Karpas-422 (cell line): ENCODE data around the gene ERVV-1. TPM values are rescaled to one million over a fixed set of nuclear protein-coding genes. Genes with fewer than 3 reads are reported as not detected.

Experiments
- DNase-seq: peaks from one replicate; pipeline ENCODE4 v3.0.0-alpha.2; 2015
- H2AFZ ChIP-seq: fragments of 200-600 bp; sonication (generic); 2 replicates; pipeline ENCODE4 v1.6.1; 2014; ENCODE audit warnings: antibody characterized with exemption, low read length, mixed read lengths
- H3K27ac ChIP-seq: fragments of 200-600 bp; sonication (generic); 2 replicates; pipeline ENCODE4 v1.5.1; 2014; ENCODE audit warnings: mild to moderate bottlenecking, low read length, moderate library complexity
- H3K27me3 ChIP-seq: fragments of 200-600 bp; sonication (generic); 2 replicates; pipeline ENCODE4 v1.6.1; 2014; ENCODE audit warnings: low read length, mixed read lengths
- H3K36me3 ChIP-seq: fragments of 200-600 bp; sonication (generic); 2 replicates; pipeline ENCODE4 v1.6.1; 2014; ENCODE audit warnings: low read length, mixed read lengths; ENCODE audit not compliant: insufficient read depth
- H3K4me1 ChIP-seq: fragments of 200-600 bp; sonication (generic); 2 replicates; pipeline ENCODE4 v1.6.1; 2014; ENCODE audit warnings: mild to moderate bottlenecking, low read length, mixed read lengths
- H3K4me2 ChIP-seq: fragments of 200-600 bp; sonication (generic); 2 replicates; pipeline ENCODE4 v1.6.1; 2014; ENCODE audit warnings: low read length, low read depth, mild to moderate bottlenecking; ENCODE audit not compliant: poor library complexity, severe bottlenecking
- H3K4me3 ChIP-seq: fragments of 200-600 bp; sonication (generic); 2 replicates; pipeline ENCODE4 v1.5.1; 2014; ENCODE audit warnings: mild to moderate bottlenecking, antibody characterized with exemption, low read length, mixed read lengths
- H3K79me2 ChIP-seq: fragments of 200-600 bp; sonication (generic); 2 replicates; pipeline ENCODE4 v1.6.1; 2014; ENCODE audit warnings: mild to moderate bottlenecking, low read length, mixed read lengths
- H3K9ac ChIP-seq: fragments of 200-600 bp; sonication (generic); 2 replicates; pipeline ENCODE4 v1.6.0; 2014; ENCODE audit warnings: low read length
- H3K9me2 ChIP-seq: fragments of 200-600 bp; sonication (generic), shearing (Covaris generic); replicated peaks from 2 replicates; pipeline ENCODE4 v1.6.0; 2014; ENCODE audit warnings: mild to moderate bottlenecking, low read length, moderate library complexity; ENCODE audit not compliant: insufficient read depth
- H3K9me3 ChIP-seq: fragments of 300-700, 200-600 bp; sonication (generic); 2 replicates; pipeline ENCODE4 v1.6.1; 2014; ENCODE audit warnings: low read length, mixed read lengths
- H4K20me1 ChIP-seq: fragments of 200-600 bp; sonication (generic); 2 replicates; pipeline ENCODE4 v1.6.1; 2014; ENCODE audit warnings: mild to moderate bottlenecking, antibody characterized with exemption, low read length, low read depth; ENCODE audit not compliant: insufficient read depth
- total RNA-seq: library from RNA; depleted of rRNA; stranded (reverse); fragments of >200 nt; shearing (Covaris generic); gene quantifications from 2 replicates; pipeline ENCODE4 v1.2.3, GENCODE V29; 2014; ENCODE audit warnings: low replicate concordance

Gene ERVV-1
- total RNA-seq, 1 experiment from 2014 or later: 0.52 TPM

DNA sequence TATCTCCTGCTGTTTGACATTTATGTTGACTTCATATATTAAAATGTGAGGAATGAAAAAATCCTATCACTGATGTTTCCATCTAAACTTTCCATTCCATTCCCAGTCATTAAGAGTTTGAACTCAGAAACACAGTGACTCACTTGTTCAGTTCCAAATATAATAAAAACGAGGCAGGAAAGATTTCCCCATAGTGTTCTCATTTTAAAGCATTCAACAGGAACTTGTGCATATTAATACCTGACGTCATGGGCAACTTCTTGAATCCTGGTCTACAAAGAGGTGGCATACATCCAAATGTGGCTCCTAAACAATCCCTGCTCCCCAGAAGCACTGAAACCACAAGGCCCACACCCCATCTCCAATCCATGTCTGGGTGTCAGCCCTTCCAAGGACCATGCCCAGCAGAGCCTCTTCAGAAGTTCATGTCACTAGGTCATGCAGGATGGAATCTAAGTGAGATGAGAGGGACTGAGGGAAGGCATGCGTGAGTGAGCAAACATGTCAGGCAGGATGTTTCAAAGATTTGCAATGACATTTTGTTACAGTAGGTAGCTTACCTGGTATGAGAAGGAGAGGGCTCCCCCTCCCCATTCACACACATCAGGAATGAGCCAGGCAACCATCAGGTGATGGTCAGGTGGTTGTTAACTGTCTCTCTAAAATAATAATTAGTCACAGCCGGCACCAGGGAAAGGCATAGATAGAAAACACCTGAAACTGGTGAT, 21.4 kb downstream of the ERVV-1 start:
- Histone ChIP-seq H3K4me2 (no peak overlapping the region), H3K9ac (no peak overlapping the region), H3K9me3 (no peaks in the 10 kb centered on the region), H3K9me2 (no peaks in the 10 kb centered on the region), H4K20me1 (no peaks in the 10 kb centered on the region), H3K27ac (no peak overlapping the region), H3K27me3 (peaks cover 5% of the 10 kb centered on the region; the same call in 1 of the 2 replicates), H3K4me1 (no peaks in the 10 kb centered on the region), H3K36me3 (no peaks in the 10 kb centered on the region), H3K4me3 (no peak overlapping the region), H2AFZ (no peak overlapping the region), H3K79me2 (no peaks in the 10 kb centered on the region)
- DNase-seq: no peak

DNA sequence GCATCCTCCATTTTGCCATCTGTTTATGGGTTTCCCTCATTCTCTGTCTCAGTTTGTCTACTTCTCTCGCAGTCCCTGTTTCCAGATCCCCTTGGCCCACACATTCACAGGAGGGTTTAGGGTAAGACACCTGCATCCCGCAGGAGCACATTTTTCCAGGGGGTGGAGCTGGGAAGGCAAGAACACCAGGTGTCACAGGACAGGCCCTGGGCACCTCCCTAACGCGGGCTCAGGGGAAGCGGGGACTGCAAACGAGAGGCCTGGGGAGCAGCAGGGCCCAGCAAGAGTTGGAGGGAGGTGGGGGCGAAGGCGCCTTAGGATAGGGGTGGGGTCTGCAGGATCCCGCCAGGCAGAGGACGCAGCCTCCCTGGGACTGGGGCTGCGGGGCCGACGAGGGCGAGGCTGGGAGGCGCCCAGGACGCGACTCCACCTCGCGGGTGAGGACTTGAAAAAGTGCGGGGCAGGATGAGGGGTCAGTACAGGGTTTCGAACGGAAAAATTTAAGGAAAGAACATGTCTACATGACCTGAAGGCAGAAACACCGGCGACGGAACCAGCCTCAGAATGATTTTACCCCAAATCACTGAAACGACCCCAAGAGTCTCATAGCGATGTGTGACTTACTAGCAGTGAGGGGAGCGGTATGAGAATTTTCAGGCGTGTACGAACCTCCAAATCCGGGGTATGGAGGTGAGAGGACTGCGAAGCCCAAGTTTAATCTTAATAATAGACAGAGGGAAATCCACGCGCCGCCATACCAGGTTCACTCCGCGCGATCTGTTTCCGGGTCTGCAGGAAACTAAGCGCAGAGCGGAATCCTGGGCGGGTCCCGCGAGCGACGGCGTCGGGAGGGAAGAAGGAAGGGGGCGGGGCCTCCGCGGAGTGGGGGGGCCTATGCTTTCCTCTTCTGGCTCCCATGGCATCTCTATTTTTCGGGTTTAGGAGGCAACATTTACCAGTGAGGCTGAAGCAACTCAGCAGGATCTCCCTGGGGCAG, 23.7 kb downstream of the ERVV-1 start:
- Histone ChIP-seq H3K27me3 (peaks cover 5% of the 10 kb centered on the region; the same call in 1 of the 2 replicates), H3K27ac (no peak overlapping the region), H3K79me2 (no peaks in the 10 kb centered on the region), H3K9ac (no peak overlapping the region), H3K9me3 (no peaks in the 10 kb centered on the region), H3K36me3 (no peaks in the 10 kb centered on the region), H3K4me2 (no peak overlapping the region), H3K4me1 (no peaks in the 10 kb centered on the region), H2AFZ (no peak overlapping the region), H3K4me3 (no peak overlapping the region), H4K20me1 (no peaks in the 10 kb centered on the region), H3K9me2 (no peaks in the 10 kb centered on the region)
- no peak for DNase-seq

DNA sequence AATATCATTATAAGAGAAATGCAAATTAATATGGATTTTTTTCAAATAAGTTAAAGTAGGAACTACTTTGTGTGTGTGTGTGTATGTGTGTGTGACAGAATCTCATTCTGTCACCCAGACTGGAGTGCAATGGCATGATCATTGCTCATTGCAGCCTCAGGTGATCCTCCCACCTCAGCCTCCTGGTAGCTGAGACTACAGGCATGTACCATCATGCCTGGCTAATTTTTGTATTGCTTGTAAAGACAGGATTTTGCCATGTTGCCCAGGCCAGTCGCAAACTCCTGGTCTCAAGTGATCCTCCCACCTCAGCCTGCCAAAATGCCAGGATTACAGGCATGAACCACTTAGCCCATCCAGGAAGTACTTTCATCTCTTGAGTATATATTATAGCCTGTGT, 27.6 kb downstream of the ERVV-1 start:
- no peak overlapping the region for H3K27ac ChIP-seq
- DNase-seq: no peak
- H3K4me1 ChIP-seq: no peaks in the 10 kb centered on the region
- no peaks in the 10 kb centered on the region for H3K27me3 ChIP-seq
- no peak overlapping the region for H3K4me2 ChIP-seq
- H3K79me2 ChIP-seq: no peaks in the 10 kb centered on the region
- H3K4me3 ChIP-seq: no peak overlapping the region
- H3K36me3 ChIP-seq: no peaks in the 10 kb centered on the region
- H3K9me3 ChIP-seq: no peaks in the 10 kb centered on the region
- H3K9ac ChIP-seq: no peak overlapping the region
- H4K20me1 ChIP-seq: no peaks in the 10 kb centered on the region
- H3K9me2 ChIP-seq: no peaks in the 10 kb centered on the region
- H2AFZ ChIP-seq: no peak overlapping the region

DNA sequence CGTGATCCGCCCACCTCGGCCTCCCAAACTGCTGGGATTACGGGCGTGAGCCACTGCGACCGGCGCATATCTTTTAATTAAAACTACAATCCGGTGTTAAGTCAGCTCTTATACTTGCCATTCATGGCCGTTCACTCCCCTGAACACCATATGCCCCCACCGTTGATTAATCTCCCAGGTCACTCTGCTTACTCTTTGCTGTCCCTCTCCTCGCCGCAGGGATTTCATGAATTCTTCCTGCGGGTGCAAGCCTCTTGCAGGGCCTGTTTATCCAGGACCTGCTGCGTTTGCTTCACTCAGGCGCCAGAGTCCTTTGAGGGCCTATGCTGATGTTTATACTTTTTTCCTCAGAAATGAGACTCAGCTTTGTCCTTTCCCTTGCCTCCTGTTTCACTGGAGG, 31.8 kb downstream of the ERVV-1 start:
- H3K27me3 ChIP-seq: no peaks in the 10 kb centered on the region
- no peaks in the 10 kb centered on the region for H3K9me2 ChIP-seq
- H3K4me3 ChIP-seq: no peak overlapping the region
- DNase-seq: no peak
- H3K36me3 ChIP-seq: no peaks in the 10 kb centered on the region
- H3K79me2 ChIP-seq: no peaks in the 10 kb centered on the region
- no peaks in the 10 kb centered on the region for H3K4me1 ChIP-seq
- no peaks in the 10 kb centered on the region for H4K20me1 ChIP-seq
- no peak overlapping the region for H3K4me2 ChIP-seq
- H2AFZ ChIP-seq: no peak overlapping the region
- H3K9ac ChIP-seq: no peak overlapping the region
- no peak overlapping the region for H3K27ac ChIP-seq
- peaks cover 7% of the 10 kb centered on the region; the same call in 1 of the 2 replicates for H3K9me3 ChIP-seq

DNA sequence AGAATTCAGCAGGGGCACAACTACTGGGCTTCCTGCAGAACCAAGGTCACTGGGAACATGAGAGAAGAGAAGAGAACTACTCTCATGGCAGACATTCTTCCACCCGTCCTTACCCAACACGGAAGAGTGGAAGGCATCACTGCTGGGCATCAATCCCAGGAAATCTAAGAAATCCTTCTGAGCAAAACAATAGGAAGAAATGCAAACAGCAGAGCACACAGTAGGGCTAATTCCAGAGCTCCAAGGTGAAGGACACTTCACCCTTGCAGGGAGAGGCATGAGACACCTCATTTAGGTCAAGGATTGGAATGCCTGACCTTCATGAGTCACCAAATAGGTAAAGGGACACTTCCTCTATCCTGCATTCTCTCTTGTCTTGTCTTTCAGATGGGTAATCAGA, 33.7 kb downstream of the ERVV-1 start:
- H3K27me3 ChIP-seq: no peaks in the 10 kb centered on the region
- DNase-seq: no peak
- H3K4me2 ChIP-seq: no peak overlapping the region
- no peaks in the 10 kb centered on the region for H3K79me2 ChIP-seq
- H3K27ac ChIP-seq: no peak overlapping the region
- no peak overlapping the region for H2AFZ ChIP-seq
- H3K4me1 ChIP-seq: no peaks in the 10 kb centered on the region
- H3K9ac ChIP-seq: no peak overlapping the region
- H4K20me1 ChIP-seq: no peaks in the 10 kb centered on the region
- H3K36me3 ChIP-seq: no peaks in the 10 kb centered on the region
- H3K4me3 ChIP-seq: no peak overlapping the region
- peaks cover 7% of the 10 kb centered on the region; the same call in 1 of the 2 replicates for H3K9me3 ChIP-seq
- H3K9me2 ChIP-seq: no peaks in the 10 kb centered on the region

DNA sequence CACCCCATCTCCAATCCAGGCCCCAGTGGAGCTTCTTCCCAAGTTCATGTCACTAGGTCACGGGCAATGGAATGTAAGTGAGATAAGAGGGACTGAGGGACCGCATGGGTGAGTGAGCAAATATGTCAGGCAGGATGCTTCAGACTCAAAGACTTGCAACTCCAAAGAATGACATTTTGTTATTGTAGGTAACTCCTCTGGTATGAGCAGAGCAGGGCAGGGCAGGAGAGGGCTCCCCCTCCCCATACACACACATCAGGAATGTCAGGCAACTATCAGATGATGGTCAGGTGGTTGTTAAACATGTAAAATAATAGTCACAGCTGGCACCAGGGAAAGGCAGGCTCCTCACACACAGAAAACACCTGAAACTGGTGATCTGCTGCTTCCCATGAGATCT, 41.4 kb downstream of the ERVV-1 start:
- DNase-seq: no peak
- H2AFZ ChIP-seq: no peak overlapping the region
- H3K4me1 ChIP-seq: no peaks in the 10 kb centered on the region
- H4K20me1 ChIP-seq: no peaks in the 10 kb centered on the region
- peaks cover 3% of the 10 kb centered on the region; the same call in 1 of the 2 replicates for H3K9me3 ChIP-seq
- H3K9me2 ChIP-seq: no peaks in the 10 kb centered on the region
- H3K36me3 ChIP-seq: no peaks in the 10 kb centered on the region
- no peak overlapping the region for H3K4me2 ChIP-seq
- H3K27me3 ChIP-seq: no peaks in the 10 kb centered on the region
- no peak overlapping the region for H3K9ac ChIP-seq
- H3K4me3 ChIP-seq: no peak overlapping the region
- no peak overlapping the region for H3K27ac ChIP-seq
- no peaks in the 10 kb centered on the region for H3K79me2 ChIP-seq

DNA sequence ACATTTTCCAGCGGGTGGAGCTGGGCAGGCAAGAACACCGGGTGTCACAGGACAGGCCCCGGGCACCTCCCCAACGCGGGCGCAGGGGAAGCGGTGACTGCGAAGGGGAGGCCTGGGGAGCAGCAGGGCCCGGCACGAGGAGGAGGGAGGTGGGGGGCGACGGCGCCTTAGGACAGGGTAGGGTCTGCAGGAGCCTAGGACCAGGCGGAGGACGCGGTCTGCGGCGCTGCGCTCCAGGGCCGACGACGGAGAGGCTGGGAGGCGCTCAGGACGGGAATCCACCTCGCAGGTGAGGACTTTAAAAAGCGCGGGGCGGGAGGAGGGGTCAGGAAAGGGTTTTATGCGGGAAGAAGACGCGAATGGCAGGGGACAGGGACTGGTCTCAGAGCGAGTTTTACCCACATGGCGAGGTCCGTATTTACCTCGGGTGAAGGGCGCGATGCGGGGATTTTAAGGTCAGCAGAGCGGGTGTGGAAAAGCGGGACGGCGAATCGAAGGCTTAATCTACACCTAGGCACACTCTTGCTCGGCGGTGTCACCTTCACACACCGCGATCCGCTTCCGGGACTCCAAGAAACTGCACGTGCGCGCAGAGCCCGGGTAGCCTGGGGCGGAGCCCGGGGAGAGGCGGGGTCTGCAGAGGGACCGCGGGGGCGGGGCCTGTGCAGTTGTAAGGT, 44.3 kb downstream of the ERVV-1 start:
- Histone ChIP-seq H3K36me3 (no peaks in the 10 kb centered on the region), H3K27me3 (no peaks in the 10 kb centered on the region), H3K4me3 (no peak overlapping the region), H2AFZ (no peak overlapping the region), H3K27ac (no peak overlapping the region), H4K20me1 (no peaks in the 10 kb centered on the region), H3K4me2 (no peak overlapping the region), H3K4me1 (no peaks in the 10 kb centered on the region), H3K9me2 (no peaks in the 10 kb centered on the region), H3K9me3 (peaks cover 3% of the 10 kb centered on the region), H3K9ac (no peak overlapping the region), H3K79me2 (no peaks in the 10 kb centered on the region)
- DNase-seq: no peak
